ENCODE results near the gene MED25.
"Not testable (repeated sequence)": the region's sequence is repeated elsewhere in the genome, so short reads cannot be mapped to it uniquely, and the experiment has no call there.

MED25 gene

DNA sequence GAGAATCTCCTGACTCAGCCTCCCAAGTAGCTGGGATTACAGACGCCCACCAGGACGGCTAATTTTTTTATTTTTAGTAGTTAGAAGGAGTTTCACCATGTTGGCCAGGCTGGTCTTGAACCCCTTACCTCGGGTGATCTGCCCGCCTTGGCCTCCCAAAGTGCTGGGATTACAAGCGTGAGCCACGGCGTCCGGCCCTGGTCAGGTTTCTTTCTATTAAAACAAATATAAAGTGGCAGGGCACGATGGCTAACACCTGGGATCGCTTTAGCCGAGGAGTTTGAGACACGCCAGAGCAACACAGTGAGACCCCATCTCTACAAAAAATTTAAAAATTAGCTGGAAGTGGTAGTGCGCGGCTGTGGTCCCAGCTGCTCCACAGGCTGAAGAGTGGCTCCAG is 1.5 kb upstream of the MED25 start:
- no peak for DNase-seq (ENCODE audit: low spot score)

- DNase-seq (ENCODE audit: low spot score): no peak
Observed at GRCh38 chr19:49818649-49819370, 721 bp downstream of the MED25 start.

DNA sequence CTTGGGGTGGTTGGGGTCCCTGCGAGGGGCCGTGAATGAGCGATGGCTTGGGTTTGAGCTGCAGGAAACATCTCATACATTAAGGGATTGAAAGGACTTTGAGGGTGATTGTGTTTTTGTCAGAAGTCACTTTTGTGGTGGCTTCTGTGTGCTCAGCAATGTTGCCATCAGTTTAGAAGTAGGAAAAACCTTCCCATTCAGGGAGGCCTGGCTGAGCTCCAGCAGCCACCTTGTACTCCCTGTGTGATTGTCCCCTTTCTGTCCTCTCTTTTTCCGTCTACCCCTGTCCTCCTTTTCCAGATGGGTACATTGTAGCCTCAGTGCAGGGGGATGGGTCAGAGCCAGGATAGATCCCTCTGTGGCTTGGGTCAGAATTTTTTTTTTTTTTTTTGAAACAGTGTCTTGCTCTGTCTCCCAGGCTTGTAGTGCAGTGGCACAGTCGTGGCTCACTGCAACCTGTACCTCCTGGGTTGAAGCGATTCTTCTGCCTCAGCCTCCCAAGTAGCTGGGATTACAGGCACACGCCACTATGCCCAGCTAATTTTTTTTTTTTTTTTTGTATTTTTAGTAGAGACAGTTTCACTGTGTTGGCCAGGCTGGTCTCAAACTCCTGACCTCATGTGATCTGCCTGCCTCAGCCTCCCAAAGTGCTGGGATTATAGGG is 1.5 kb downstream of the MED25 start:
- DNase-seq (ENCODE audit: low spot score): not testable (repeated sequence)

DNA sequence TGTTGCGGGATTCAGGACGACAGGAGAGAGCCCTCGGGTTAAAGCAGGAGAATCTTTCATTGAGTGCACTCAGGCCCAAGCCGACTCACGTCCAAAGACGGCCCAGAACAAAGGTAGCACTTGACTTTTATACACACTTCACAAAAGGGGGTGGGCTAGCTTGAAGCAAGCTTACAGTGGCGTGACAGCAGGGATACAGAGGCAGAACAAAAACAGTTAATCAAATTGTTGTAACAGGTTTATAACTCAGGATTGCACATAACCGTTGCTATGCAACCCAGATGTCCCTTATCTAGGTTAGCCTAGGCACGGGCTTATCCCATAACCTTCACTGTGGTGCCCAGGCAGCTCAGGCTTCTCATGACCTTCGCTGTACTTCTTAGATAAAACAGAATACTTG is 2.0 kb downstream of the MED25 start:
- no peak for DNase-seq (ENCODE audit: low spot score)

DNA sequence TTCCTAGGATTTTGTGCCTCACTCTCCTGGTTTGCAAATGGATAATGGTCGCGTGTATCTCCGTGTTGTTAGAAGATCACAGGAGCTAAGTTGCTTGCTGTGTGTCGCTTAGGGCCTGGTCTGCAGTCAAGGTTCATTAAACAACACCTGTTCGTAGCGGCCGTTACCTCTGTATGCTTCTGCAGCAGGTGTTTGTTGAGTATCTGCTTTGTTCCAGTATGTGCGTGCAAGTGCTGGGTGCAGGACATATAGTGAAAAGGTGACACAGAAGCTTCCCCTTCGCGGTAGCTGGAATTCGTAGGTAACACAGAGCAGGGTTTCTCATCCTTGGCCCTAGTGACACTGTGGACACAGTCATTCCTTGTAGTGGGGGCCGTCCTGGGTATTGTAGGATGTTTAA is 5.4 kb downstream of the MED25 start:
- DNase-seq (ENCODE audit: low spot score): no peak

GRCh38 chr19:49824662-49825061 is 6.6 kb downstream of the MED25 start:
- DNase-seq (ENCODE audit: low spot score): no peak

- DNase-seq (ENCODE audit: low spot score): no peak
Observed at GRCh38 chr19:49827034-49827433, 8.9 kb downstream of the MED25 start.

DNA sequence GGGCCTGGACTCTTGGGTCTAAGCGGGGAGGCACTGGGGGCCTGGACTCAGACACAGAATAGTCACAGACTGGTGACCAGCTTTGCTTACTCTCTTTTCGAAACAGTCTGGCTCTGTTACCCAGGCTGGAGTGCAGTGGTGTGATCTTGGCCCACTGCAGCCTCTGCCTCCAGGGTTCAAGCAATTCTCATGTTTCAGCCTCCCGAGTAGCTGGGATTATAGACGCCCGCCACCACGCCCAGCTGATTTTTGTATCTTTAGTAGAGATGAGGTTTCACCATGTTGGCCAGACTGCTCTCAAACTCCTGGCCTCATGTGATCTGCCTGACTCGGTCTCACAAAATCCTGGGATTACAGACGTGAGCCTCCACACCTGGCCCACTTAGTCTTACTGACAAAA is 11.1 kb downstream of the MED25 start:
- DNase-seq (ENCODE audit: low spot score): no peak

DNA sequence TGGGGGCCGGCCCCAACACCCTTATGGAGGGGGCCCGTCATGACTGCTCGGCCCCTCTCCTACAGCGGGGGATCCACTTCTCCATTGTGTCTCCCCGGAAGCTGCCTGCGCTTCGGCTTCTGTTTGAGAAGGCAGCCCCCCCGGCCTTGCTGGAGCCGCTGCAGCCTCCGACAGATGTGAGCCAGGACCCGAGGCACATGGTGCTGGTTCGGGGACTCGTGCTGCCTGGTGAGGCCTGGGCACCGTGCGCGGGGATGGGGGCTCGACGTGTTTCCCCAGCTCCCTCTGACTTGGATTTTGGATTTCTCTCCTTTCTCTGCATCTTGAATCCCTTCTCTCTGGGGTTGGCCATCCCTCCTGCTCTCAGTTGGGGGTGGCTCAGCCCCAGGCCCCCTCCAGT is 11.6 kb downstream of the MED25 start:
- no peak for DNase-seq (ENCODE audit: low spot score)

DNA sequence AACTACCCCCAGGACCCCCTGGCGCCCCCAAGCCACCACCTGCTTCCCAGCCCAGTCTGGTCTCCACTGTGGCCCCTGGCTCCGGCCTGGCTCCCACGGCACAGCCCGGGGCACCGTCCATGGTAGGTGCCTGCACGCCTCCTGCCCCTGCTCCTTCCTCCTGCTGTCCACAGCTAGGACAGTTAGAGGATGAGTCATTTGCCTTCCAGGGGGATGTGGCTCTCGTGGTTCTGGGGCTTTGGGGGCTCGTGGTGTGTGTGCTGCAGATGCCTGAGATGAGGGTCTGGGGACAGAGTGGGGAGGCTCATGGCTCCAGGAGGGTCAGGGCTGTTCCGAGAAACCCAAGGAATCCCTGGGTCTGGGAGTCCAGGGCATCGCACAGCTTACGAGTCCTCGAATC is 12.7 kb downstream of the MED25 start:
- no peak for DNase-seq (ENCODE audit: low spot score)

GRCh38 chr19:49831592-49831991 is 13.5 kb downstream of the MED25 start:
- no peak for DNase-seq (ENCODE audit: low spot score)

GRCh38 chr19:49832556-49832955 is 14.5 kb downstream of the MED25 start:
- no peak for DNase-seq (ENCODE audit: low spot score)

- DNase-seq (ENCODE audit: low spot score): no peak
Observed at GRCh38 chr19:49833599-49833998, 15.5 kb downstream of the MED25 start.

DNA sequence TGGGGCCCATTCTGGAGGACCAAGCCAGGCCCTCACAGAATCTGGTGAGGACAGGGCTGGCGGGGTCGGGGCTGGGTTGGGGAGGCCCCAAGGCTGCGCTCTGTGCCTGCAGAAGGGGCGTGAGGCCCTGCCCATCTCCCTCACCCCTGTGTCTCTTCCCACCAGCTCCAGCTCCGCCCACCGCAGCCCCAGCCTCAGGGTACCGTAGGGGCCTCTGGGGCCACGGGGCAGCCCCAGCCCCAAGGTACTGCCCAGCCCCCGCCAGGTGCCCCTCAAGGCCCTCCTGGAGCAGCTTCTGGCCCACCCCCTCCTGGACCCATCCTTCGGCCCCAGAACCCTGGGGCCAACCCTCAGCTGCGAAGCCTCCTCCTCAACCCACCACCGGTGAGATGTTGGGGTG is 17.5 kb downstream of the MED25 start:
- no peak for DNase-seq (ENCODE audit: low spot score)

DNA sequence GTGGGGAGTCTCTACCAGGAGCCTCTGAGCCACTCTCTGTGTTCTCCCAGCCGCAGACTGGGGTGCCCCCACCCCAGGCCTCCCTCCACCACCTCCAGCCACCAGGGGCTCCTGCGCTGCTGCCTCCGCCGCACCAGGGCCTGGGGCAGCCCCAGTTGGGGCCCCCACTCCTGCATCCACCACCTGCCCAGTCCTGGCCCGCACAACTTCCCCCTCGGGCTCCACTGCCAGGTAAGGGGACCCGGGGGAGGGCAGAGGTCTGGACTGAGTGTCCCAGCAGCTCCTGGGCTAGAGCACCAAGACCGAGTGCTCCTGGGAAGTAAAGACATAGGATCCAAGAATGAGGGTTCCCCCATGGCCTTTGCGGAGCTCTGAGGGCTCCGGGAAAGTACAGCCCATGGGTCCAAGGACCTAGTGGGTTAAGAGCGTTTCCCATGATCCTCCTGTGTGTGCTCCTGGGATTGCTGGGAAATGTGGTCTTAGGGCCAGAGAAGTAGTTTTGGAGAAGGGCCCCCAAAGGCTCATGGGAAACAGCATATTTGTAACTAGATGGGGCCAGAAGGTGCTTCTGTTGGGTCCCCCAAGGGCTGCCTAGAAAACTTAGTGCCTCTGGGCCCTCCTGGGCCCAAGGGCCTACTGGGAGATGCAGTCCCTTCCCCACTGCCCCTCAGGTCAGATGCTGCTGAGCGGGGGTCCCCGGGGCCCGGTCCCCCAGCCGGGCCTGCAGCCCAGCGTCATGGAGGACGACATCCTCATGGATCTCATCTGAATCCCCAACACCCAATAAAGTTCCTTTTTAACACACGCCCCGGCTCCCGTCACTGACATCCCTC is 18.3 kb downstream of the MED25 start:
- DNase-seq (ENCODE audit: low spot score): no peak

DNA sequence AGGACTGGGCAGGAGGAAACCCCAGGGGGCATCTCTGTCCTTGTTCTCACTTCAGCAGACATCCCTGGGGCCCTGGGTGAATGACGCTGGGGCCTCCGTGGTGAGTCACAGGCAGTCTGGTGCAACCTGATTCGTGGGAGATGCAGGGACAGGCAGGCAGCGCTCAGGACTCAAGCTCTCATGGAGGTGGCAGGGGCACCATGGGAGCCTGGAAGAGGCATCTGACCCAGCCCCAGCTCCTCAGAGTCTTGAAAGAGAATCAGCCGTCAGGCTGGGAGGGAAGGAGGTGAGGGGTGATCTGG is 18.9 kb downstream of the MED25 start:
- no peak for DNase-seq (ENCODE audit: low spot score)

DNA sequence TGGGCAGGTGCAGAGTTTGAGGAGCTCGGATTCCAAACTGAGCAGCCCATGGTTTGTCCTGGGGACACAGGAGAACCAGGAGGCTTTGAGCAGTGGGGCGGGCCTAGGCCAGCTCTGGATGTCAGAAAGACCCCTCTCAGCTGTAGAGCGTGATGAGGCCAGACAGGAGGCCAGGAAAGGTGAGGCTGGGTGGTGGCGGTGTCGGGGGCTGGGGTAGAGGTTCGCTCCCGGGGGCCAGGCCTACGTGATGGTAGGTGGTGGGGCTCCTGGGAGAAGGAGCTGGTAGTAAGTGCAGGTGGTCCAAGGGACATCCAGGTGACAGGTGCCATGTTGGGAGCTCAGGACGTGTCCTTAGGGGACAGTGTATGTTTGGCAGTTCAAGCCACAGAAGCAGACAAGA is 19.3 kb downstream of the MED25 start:
- no peak for DNase-seq (ENCODE audit: low spot score)

DNA sequence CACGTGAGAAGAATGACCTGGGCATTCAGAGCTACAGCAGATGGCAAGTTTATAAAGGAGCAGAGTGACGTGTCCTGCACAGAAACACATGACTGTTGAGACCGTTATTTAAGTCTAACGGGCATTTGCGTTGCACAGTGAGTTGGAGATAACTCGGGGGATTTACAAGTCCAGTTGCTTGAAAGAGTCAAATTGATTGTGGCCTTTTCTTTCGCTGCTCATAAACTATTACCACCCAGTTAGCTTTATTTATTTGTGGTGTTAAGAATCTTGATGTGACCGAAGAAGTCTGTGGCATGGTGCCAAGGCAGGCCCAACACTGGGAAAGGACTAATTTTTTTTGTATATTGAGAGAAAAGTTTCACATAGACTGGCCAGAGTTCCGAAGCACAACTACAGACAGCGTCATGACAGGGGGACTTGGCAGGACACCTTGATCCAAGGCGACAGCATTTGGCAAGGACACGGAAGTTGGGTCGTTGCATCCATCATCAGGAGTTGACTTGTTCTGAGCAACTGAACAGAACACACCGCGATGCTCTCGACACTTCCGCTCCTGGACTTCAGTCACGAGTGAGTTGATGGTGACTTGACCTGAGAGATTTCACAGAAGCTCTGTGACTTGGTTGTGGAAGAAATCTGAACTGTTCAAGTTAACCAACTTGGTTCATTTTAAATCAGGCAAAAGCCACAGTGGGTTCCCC is 20.9 kb downstream of the MED25 start:
- no peak for DNase-seq (ENCODE audit: low spot score)

- no peak for DNase-seq (ENCODE audit: low spot score)
Observed at GRCh38 chr19:49839713-49840112, 21.6 kb downstream of the MED25 start.

- DNase-seq (ENCODE audit: low spot score): no peak
Observed at GRCh38 chr19:49840321-49840720, 22.2 kb downstream of the MED25 start.

GRCh38 chr19:49840736-49841249 is 22.7 kb downstream of the MED25 start:
- DNase-seq (ENCODE audit: low spot score): no peak

GRCh38 chr19:49843265-49843664 is 25.2 kb downstream of the MED25 start:
- DNase-seq (ENCODE audit: low spot score): no peak

Measured in GM03348 (cell line).